Stomach (tissue), 4 donors: ENCODE measurements around the gene ARFIP1.

Experiments used
- POLR2A ChIP-seq, 4 donors: fragments of 450-650 bp; IDR thresholded peaks; one replicate each; pipeline ENCODE4 v1.6.1; 2016; ENCODE audit warnings: antibody characterized with exemption in 4 of 4, control low read depth in 2 of 4, mild to moderate bottlenecking in 1 of 4, moderate library complexity in 1 of 4
- TF ChIP-seq, protein P1 (sequence below), 7 experiments: fragments of 450-650 bp in 4 of 7; fragments of 200-600 bp in 3 of 7; sonication (generic) in 3 of 7; IDR thresholded peaks; one replicate each; pipeline ENCODE4 v1.5.1; 2016 to 2019; ENCODE audit warnings: antibody characterized with exemption in 7 of 7, control low read depth in 2 of 7, mild to moderate bottlenecking in 1 of 7

DNA sequence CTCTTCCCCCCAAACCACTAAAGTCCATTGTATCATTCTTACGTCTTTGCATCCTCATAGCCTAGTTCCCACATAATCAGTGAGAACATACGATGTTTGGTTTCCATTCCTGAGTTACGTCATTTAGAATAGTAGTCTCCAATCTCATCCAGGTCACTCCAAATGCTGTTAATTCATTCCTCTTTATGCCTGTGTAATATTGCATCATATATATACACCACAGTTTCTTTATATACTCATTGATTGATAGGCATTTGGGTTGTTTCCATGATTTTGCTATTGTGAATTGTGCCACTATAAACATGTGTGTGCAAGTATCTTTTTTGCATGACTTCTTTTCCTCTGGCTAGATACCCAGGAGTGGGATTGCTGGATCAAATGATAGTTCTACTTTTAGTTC is 57.2 kb downstream of the ARFIP1 start:
- TF ChIP-seq, protein P1, sequence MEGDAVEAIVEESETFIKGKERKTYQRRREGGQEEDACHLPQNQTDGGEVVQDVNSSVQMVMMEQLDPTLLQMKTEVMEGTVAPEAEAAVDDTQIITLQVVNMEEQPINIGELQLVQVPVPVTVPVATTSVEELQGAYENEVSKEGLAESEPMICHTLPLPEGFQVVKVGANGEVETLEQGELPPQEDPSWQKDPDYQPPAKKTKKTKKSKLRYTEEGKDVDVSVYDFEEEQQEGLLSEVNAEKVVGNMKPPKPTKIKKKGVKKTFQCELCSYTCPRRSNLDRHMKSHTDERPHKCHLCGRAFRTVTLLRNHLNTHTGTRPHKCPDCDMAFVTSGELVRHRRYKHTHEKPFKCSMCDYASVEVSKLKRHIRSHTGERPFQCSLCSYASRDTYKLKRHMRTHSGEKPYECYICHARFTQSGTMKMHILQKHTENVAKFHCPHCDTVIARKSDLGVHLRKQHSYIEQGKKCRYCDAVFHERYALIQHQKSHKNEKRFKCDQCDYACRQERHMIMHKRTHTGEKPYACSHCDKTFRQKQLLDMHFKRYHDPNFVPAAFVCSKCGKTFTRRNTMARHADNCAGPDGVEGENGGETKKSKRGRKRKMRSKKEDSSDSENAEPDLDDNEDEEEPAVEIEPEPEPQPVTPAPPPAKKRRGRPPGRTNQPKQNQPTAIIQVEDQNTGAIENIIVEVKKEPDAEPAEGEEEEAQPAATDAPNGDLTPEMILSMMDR (IDR thresholded peaks at IDR 0.05) = no peak
- TF ChIP-seq POLR2A (IDR thresholded peaks at IDR 0.05) = no peak
